Left hindlimb (tissue), 1 donor: Measurements from ENCODE around the gene EIF4A3.

Source experiments
- DNase-seq: peaks from one replicate; pipeline ENCODE4 v3.0.0-alpha.2; 2018

EIF4A3 gene

GRCh38 chr17:80147035-80147822 lies at the start of gene EIF4A3:
Gene EIF4A3 (minus strand): TSS chr17:80147128. CDS start chr17:80146961, 167 bp downstream.
- DNase-seq: peak; percentile 98

GRCh38 chr17:80196652-80197051 lies 49.7 kb upstream of the EIF4A3 start:
- no peak for DNase-seq

DNA sequence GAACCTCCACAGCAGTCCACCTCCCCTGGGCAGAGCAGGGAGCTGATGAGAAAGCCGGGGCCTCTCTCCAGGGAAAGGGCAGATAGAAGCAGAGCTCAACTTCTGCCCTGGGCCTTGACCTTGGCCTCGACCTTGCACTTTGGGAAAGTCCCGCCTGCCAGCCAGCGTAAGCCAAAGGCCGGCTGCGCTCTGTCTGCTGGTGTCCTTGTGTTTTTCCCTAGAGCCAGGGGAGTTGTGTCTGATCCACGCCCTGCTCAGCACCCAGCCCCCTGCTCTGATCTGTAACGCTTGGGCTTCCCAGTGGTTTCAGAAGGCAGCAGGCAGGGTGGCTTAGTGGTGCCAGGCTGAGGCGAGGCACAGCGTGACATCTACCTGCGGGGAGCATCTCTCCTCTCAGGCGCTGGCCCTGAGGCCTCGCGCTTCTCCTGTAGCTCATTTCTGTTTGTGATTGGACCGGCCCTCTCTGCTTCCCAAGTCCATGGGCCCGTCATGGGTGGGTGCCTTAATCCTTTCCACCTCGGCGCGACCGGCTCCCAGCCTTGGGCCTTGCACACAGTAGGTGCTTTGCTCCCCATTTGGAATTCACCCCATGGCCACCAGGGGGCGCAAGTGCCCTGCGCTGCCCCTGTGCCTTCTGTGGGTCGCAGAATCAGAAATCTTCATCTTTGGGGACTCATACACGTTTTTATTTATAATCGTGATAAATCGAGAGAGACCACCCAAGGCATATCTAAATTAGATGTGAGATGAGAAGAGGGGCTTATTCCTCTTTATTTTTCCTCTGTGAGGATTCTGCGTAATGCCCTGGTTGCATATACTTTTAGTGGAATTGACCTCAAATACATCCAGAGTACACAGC lies 49.0 kb upstream of the EIF4A3 start:
- no peak for DNase-seq

- DNase-seq: no peak
Measured at GRCh38 chr17:80195141-80195540, 48.2 kb upstream of the EIF4A3 start.

GRCh38 chr17:80191865-80192661 lies 45.1 kb upstream of the EIF4A3 start:
- peak; percentile 45 for DNase-seq

GRCh38 chr17:80191192-80191591 lies 44.3 kb upstream of the EIF4A3 start:
- peak; percentile 23 for DNase-seq

- DNase-seq: no peak
Measured at GRCh38 chr17:80190716-80191115, 43.8 kb upstream of the EIF4A3 start.

DNA sequence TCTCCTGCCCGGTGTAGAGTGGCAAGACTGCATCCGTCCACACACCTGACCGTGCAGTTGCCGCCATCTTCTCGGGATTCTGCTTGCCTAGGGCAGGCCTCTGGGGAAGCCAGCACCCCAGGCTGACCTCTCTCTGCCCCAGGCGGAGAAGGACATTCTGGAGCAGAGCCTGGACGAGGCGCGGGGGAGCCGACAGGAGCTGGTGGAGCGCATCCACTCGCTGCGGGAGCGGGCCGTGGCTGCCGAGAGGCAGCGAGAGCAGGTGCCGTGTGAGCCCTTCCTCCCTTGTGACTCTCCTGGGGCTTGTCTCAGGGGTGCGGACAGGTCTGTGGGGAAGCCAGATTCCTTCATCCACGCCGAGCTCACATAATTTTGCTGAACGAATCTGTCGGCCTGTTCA lies 42.7 kb upstream of the EIF4A3 start:
- DNase-seq: no peak

DNA sequence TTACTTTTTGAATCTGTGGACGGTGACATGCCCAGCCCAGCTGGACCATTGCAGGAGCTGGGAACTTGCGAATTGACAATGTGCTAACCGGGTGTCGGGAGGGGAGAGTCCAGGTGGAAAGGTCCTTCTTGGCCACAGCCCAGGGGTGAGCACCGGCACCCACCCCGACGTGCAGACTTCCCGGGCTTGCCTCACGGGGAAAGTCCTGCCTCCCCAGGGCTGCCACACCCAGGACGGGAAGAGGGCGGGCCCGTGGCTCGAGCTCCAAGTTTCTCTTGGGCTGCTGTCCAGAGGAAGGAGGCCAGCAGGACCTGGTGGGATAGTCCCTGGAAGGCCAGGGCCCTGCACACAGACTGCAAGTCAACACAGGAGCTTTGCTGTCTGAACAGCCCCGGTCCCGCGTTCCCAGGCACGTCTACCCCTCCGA lies 40.6 kb upstream of the EIF4A3 start:
- peak; percentile 64 for DNase-seq

DNA sequence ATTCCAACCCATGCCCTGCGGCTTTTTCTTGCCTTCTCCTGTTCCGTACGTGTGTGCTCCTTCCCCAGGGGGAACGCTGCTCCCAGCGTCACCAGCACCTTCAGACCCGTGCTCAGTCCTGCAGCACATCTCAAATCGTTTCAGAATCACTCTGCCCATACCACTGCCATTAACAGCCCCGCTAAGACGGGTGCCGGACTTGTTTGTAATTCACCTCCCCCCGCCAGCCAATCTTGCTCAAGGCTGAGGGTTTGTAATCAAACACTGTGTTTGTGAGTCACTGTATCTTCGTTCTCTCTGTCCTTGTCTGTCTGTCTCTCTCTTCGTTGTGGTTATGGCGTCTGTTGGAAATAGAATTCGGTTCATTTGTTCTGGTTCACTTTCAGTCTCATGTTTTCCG lies 40.2 kb upstream of the EIF4A3 start:
- DNase-seq: no peak

DNA sequence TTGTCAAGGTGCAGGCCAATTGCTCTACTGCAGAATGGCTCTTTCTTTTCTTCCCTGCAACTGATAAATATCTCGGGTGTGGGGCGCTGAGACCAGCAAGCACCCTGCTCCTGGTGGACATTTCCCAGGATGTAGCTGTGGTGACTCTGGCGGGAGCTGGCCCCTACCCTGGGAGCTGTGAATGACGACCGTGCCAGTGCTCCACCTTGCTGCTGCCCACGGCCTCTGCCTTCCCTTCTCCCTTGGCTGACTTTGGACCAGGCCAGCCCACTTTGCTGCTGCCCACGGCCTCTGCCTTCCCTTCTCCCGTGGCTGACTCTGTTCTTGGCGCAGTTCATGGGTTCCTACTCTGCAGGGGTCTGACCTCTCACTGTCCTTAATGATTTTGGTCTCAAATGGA lies 39.0 kb upstream of the EIF4A3 start:
- no peak for DNase-seq

DNA sequence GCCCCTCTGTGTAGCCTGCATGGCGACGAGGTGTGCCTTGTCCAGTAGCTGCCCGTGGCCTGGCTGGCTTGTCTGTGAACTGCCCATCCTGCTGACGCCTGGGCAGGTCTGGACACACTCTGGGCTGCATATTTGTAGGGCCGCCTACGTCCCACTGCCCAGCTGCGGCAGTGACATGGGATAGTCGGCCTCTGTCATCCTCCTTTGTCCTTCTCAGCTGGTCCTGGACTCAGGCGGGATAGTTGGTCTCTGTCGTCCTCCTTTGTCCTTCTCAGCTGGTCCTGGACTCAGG lies 37.4 kb upstream of the EIF4A3 start:
- DNase-seq: no peak

DNA sequence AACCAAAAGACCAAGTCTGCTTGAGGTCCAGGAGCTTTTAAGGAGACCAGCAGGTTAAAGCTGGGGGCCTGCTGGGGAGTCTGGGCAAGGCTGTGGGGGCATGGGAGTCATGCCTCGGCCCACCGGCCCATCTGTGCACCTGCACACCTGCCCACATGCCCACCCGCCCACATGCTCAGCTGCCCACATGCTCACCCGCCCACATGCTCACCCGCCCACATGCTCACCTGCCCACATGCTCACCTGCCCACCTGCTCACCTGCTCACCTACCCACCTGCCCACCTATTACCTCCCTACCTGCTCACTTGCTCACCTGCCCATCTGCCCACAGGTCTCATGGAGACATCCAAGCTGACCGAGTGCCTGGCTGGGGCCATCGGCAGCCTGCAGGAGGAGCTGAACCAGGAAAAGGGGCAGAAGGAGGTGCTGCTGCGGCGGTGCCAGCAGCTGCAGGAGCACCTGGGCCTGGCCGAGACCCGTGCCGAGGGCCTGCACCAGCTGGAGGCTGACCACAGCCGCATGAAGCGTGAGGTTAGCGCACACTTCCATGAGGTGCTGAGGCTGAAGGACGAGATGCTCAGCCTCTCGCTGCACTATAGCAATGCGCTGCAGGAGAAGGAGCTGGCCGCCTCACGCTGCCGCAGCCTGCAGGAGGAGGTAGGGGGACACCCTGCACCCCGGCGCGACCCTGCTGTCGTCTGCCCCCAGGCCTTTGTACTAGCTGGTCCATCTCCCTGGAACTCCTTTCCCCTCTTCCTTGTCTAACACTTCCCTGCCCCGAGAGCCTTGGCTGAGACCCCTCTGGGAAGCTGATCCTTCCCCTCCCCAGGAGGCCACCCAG lies 36.9 kb upstream of the EIF4A3 start:
- no peak for DNase-seq

DNA sequence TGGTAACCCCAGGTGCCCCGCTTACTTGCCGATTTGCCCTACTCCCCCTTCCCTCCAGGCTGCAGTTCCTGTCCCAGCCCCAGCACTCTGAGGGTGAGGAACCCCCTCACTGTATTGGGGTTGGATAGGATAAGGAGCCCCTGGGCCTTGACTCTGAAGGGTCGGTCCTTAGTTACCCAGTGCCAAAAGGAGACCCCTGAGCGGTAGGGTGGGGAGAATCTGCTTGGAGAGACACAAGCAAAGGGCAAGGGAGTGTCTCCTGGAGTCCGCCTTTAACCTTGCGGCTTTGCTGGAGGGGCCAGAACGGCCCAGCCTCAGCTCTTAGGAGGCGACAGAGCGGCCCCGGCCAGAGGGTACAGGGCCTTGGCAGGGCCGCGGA lies 35.9 kb upstream of the EIF4A3 start:
- no peak for DNase-seq

DNA sequence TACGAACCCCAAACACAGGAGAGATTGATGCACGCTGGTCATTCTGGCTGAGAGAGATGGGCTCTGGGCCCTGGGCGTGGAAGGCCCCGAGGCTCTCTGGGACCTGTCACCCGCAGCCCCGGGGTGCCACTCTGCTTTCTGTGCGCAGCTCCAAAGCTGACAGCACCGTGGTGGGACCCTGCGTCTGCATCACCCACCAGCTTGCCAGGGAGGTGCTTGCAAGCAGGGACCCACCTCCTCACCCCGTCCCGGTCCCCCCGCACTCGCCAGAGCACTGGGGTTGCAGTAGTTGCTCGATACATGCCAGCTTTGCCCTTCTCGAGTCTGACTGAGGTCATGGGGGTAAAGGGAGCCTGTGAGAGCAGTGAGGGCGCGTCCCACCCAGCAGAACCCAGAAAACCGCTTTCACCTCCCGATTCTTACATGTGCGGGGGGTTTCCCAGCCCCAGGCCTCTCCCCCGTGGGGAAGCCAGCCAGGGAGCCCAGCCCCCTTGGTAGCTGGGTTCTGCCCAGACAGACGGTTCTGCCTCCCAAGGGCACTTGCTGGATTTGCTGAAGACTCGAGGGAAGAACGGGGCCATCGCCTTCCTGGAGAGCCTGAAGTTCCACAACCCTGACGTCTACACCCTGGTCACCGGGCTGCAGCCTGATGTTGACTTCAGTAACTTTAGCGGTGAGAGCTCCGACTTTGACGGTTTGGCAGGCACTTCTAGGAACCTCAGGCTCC lies 35.4 kb upstream of the EIF4A3 start:
- DNase-seq: no peak

DNA sequence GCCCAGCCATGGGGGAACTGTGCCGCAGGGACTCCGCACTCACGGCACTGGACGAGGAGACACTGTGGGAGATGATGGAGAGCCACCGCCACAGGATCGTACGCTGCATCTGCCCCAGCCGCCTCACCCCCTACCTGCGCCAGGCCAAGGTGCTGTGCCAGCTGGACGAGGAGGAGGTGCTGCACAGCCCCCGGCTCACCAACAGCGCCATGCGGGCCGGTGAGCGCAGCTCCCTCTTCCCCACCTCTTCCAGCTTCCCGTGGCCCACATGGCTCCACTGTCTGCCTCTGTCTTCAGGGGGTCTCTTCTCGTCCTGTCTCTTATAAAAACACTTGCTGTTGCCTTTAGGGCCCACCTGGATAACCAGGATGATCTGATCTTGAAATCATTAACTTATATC lies 34.5 kb upstream of the EIF4A3 start:
- no peak for DNase-seq

DNA sequence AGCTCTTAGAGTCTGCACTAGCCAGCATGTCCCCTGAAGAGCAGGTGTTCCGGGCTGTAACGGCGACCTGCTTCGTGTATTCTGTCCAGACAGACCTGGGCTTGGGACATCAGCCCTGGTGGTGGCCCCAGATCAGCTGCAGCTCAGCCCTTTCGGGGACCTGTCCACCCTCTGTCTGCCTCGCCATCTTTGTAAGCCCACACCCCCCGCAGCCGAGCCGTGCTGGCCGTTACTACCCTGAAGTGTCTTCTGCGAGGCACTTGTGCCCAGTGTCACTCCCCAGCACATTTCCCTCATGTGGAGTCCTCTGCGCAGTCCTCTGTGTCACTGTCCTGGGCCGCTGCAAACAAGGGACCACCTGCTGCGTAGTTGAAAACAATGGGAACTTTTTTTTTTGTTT lies 33.3 kb upstream of the EIF4A3 start:
- no peak for DNase-seq

DNA sequence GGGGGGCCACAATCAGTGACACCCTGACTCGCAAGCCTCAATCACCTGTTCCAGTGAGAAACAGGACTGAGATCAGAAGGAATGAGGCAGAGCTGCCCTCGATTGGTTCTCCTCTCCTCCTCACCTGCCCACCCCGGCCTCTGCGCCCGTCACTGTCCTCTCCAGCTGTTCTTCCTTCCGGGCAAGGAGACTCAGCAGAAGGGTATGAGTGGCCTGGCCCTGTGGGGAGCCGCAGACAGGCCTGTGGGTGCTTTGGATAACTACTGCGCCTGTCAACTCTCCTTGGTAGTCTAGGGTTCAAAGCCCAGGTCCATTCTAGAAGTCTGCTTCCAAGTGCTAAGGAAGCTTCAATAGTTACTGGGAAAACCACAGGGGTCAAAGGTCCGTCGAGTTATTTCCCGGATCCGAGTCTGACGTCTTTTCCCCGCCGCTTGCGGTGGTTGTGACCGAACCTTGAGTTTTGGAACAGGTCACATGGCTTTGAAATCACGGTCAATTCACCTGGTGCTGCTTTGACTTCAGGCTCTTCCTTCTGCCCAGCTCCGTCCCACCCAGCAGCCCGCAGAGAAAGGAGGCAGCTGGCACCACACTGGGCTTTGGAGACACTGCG lies 31.2 kb upstream of the EIF4A3 start:
- no peak for DNase-seq

- no peak for DNase-seq
Measured at GRCh38 chr17:80176757-80177156, 29.8 kb upstream of the EIF4A3 start.

DNA sequence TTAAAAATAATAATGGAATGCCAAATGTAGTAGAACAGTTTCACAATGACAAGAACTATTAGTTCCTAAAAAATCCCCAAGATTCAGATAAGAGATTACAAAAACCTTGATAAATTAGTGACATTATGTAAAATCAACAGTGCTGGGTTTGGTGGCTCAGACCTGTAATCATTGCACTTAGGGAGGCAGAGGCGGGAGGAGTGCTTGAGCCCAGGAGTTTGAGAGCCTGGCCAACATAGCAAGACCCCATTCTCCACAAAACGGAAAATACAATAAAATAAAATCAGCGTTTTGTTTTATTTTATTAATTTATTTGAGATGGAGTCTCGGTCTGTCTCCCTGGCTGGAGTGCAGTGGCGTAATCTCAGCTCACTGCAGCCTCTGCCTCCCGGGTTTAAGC lies 27.0 kb upstream of the EIF4A3 start:
- DNase-seq: no peak

- no peak for DNase-seq
Measured at GRCh38 chr17:80173126-80173525, 26.2 kb upstream of the EIF4A3 start.
